GM19397 (cell line): Measurements from ENCODE around the gene CHP1.
"Not testable (repeated sequence)": the region's sequence is repeated elsewhere in the genome, so short reads cannot be mapped to it uniquely, and the experiment has no call there.

Experiments
- ATAC-seq: cut with Tn5 transposase; IDR thresholded peaks from one replicate; pipeline ENCODE4 v1.9.1; 2021; ENCODE audit warnings: mild to moderate bottlenecking, moderate library complexity; ENCODE audit not compliant: unreplicated experiment

The CHP1 gene

DNA sequence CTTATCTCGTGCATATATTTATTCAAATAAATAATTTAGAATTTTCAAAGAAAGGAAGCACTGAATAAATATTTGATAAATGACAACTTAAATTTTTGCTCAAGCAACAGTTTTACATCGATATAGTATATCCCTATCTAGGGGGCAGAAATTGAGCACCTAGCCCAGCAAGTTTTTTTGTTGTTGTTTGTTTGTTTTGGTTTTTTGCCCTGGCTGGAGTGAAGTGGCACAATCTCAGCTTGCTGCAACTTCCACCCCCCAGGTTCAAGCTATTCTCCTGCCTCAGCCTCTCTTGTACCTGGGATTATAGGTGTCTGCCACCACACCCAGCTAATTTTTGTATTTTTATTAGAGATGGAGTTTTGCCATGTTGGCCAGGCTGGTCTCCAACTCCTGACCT is 58.9 kb downstream of the CHP1 start:
- ATAC-seq: no peak

DNA sequence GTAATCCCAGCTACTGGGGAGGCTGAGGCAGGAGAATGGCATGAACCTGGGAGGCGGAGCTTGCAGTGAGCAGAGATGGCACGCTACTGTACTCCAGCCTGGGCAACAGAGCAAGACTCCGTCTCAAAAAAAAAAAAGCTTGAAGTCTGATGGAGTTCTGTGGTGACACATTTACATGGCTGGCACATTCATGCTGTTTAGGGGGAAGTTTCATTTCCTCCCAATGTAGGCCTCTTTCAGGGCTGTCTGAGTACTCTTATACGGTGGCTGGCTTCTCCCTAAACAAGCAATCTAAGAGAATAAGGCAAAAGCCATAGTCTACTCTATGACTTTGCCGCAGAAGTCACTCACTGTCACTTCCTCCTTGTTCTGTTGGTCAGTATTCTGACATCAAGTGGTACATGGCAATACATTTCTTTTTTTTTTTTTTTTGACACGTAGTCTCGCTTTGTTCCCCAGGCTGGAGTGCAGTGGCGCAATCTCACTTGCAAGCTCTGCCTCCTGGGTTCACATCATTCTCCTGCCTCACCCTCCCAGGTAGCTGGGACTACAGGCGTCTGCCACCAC is 60.1 kb downstream of the CHP1 start:
- peak; percentile 82 for ATAC-seq

GRCh38 chr15:41292521-41292920 is 61.5 kb downstream of the CHP1 start:
- no peak for ATAC-seq

DNA sequence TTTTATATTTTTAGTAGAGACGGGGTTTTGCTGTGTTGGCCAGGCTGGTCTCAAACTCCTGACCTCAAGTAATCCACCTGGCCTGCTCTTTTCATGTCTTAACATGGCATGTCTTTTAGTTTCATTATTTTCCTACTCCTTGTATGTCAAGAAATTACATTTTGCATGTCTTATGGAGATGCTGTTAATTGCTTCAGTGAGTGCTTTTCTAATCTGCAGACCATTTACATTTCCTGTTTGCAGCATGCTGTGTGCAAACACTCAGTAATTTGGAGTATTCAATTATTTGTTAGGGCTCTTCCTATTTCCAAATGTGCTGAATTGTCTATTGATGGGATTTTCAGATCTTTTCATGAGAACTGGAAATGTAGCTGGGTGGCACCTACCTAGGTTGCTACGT is 70.1 kb downstream of the CHP1 start:
- not testable (repeated sequence) for ATAC-seq

- ATAC-seq: no peak
These were observed 70.5 kb downstream of the CHP1 start for GRCh38 chr15:41301587-41301986.

GRCh38 chr15:41304149-41304770 is 73.2 kb downstream of the CHP1 start:
- no peak for ATAC-seq

- no peak for ATAC-seq
These were observed 76.6 kb downstream of the CHP1 start for GRCh38 chr15:41307679-41308078.

GRCh38 chr15:41309226-41309905 is 78.3 kb downstream of the CHP1 start:
- no peak for ATAC-seq

DNA sequence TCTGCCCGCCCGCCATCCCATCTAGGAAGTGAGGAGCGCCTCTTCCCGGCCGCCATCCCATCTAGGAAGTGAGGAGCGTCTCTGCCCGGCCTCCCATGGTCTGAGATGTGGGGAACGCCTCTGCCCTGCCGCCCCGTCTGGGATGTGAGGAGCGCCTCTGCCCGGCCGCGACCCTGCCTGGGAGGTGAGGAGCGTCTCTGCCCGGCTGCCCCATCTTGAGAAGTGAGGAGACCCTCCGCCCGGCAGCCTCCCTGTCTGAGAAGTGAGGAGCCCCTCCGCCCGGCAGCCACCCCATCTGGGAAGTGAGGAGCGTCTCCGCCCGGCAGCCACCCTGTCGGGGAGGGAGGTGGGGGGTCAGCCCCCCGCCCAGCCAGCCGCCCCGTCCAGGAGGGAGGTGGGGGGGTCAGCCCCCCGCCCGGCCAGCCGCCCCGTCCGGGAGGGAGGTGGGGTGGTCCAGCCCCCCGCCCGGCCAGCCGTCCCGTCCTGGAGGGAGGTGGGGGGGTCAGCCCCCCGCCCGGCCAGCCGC is 89.8 kb downstream of the CHP1 start:
- ATAC-seq: not testable (repeated sequence)

GRCh38 chr15:41323611-41324010 is 92.5 kb downstream of the CHP1 start:
- no peak for ATAC-seq

DNA sequence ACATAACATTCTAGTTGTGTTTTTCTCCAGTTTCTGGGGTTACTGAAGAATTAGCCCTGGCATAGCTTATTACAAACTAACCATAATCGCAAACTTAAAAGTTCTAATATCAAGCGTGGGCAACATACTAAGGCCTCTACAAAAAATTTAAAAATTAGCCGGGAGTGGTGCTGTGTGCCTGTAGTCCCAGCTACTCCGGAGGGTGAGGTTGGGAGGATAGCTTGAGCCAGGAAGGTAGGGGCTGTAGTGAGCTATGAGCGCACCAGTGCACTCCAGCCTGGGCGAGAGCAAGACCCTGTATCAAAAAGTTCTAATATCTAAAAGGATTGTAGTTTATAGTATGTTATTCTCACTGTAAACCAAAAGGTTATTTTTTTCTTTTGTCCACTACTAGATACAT is 100.2 kb downstream of the CHP1 start:
- ATAC-seq: no peak
